ENCODE measurements around the gene FUT6. TPM values are rescaled to one million over a fixed set of nuclear protein-coding genes. Genes with fewer than 3 reads are reported as not detected.
"Not testable (repeated sequence)": the region's sequence is repeated elsewhere in the genome, so short reads cannot be mapped to it uniquely, and the experiment has no call there.

The FUT6 gene
- total RNA-seq = not detected in 2 replicates

GRCh38 chr19:5839065-5840017, at the start of gene FUT6:
FUT6 (minus strand) TSS chr19:5839702; CDS start chr19:5832567, 7,135 bp downstream.
- Histone ChIP-seq H3K79me2 (ENCODE audit: insufficient read depth, low read length) (no peaks in the 10 kb centered on the region), H2AFZ (ENCODE audit: low read length) (no peak within 1 kb of the TSS), H3K36me3 (ENCODE audit: insufficient read depth, low read length) (no peaks in the 10 kb centered on the region), H3K4me1 (ENCODE audit: insufficient read depth, low read length) (no peaks in the 10 kb centered on the region), H3K4me2 (ENCODE audit: insufficient read depth, low read length) (no peak within 1 kb of the TSS), H3K9me3 (ENCODE audit: low read depth, low read length) (no peaks in the 10 kb centered on the region), H3K27me3 (ENCODE audit: insufficient read depth, low read length) (peaks cover 9% of the 10 kb centered on the region), H3K27ac (ENCODE audit: low read depth, low read length) (no peak within 1 kb of the TSS), H3K4me3 (ENCODE audit: insufficient read depth, low read length) (no peak within 1 kb of the TSS), H4K20me1 (ENCODE audit: insufficient read depth, low read length) (no peaks in the 10 kb centered on the region)
- DNase-seq (ENCODE audit: insufficient read length, low spot score, missing footprints) = peak; percentile 8
- no peak for TF ChIP-seq CTCF (IDR thresholded peaks at IDR 0.05; ENCODE audit: extremely low read depth, low read depth, low read length)

GRCh38 chr19:5884065-5884811, 44.7 kb upstream of the FUT6 start:
- DNase-seq (ENCODE audit: insufficient read length, low spot score, missing footprints) = peak; percentile 2
- not testable (repeated sequence) for H3K4me3 ChIP-seq (ENCODE audit: insufficient read depth, low read length); H3K27me3 ChIP-seq (ENCODE audit: insufficient read depth, low read length); H2AFZ ChIP-seq (ENCODE audit: low read length); H3K79me2 ChIP-seq (ENCODE audit: insufficient read depth, low read length); H3K4me2 ChIP-seq (ENCODE audit: insufficient read depth, low read length); H3K9me3 ChIP-seq (ENCODE audit: low read depth, low read length); H3K4me1 ChIP-seq (ENCODE audit: insufficient read depth, low read length); H3K27ac ChIP-seq (ENCODE audit: low read depth, low read length); H4K20me1 ChIP-seq (ENCODE audit: insufficient read depth, low read length); H3K36me3 ChIP-seq (ENCODE audit: insufficient read depth, low read length)

- H4K20me1 ChIP-seq (ENCODE audit: insufficient read depth, low read length); H3K4me1 ChIP-seq (ENCODE audit: insufficient read depth, low read length); H3K79me2 ChIP-seq (ENCODE audit: insufficient read depth, low read length); H3K4me3 ChIP-seq (ENCODE audit: insufficient read depth, low read length); H3K36me3 ChIP-seq (ENCODE audit: insufficient read depth, low read length); H3K27me3 ChIP-seq (ENCODE audit: insufficient read depth, low read length); H3K27ac ChIP-seq (ENCODE audit: low read depth, low read length); H3K9me3 ChIP-seq (ENCODE audit: low read depth, low read length); H3K4me2 ChIP-seq (ENCODE audit: insufficient read depth, low read length); H2AFZ ChIP-seq (ENCODE audit: low read length): not testable (repeated sequence)
- DNase-seq (ENCODE audit: insufficient read length, low spot score, missing footprints) = peak; percentile 26
Observed at GRCh38 chr19:5883157-5883873, 43.8 kb upstream of the FUT6 start.

- Histone ChIP-seq H3K4me1 (ENCODE audit: insufficient read depth, low read length) (peaks cover 6% of the 10 kb centered on the region), H3K27me3 (ENCODE audit: insufficient read depth, low read length) (peaks cover 6% of the 10 kb centered on the region), H3K4me3 (ENCODE audit: insufficient read depth, low read length) (no peak overlapping the region), H3K27ac (ENCODE audit: low read depth, low read length) (no peak overlapping the region), H3K4me2 (ENCODE audit: insufficient read depth, low read length) (no peak overlapping the region), H3K36me3 (ENCODE audit: insufficient read depth, low read length) (no peaks in the 10 kb centered on the region), H4K20me1 (ENCODE audit: insufficient read depth, low read length) (no peaks in the 10 kb centered on the region), H3K9me3 (ENCODE audit: low read depth, low read length) (no peaks in the 10 kb centered on the region), H3K79me2 (ENCODE audit: insufficient read depth, low read length) (no peaks in the 10 kb centered on the region), H2AFZ (ENCODE audit: low read length) (no peak overlapping the region)
- DNase-seq (ENCODE audit: insufficient read length, low spot score, missing footprints) = peak; percentile 57
- TF ChIP-seq CTCF (IDR thresholded peaks at IDR 0.05; ENCODE audit: extremely low read depth, low read depth, low read length) = no peak
Observed at GRCh38 chr19:5882421-5882968, 43.0 kb upstream of the FUT6 start.

All from osteoblast (primary cell).